SK-N-SH (cell line): ENCODE results near the gene ORMDL2. TPM values are rescaled to one million over a fixed set of nuclear protein-coding genes. Genes with fewer than 3 reads are reported as not detected.

ENCODE experiments used
- CTCF ChIA-PET: fragments of 300-600, 350-600 bp; formaldehyde crosslinking; extraction: SDS; loops from one replicate; lab custom pipeline; 2021; lab: Yijun Ruan, JAX
- POLR2A ChIA-PET: fragments of 350-600 bp; sonication (Branson Sonifier 250); formaldehyde crosslinking; extraction: SDS; loops from one replicate; lab custom pipeline; 2020; ENCODE audit warnings: antibody characterized with exemption, inconsistent platforms; lab: Yijun Ruan, JAX
- DNase-seq: peaks from one replicate; pipeline ENCODE4 v3.0.0; 2012
- H2AFZ ChIP-seq: fragments of 200-600 bp; sonication (generic); 2 replicates; pipeline ENCODE4 v1.8.1; 2016; ENCODE audit warnings: antibody characterized with exemption, mild to moderate bottlenecking, low read depth
- H3F3A ChIP-seq: fragments of 200-600 bp; sonication (generic); replicated peaks from 2 replicates; pipeline ENCODE3; 2016; ENCODE audit warnings: antibody characterized with exemption, mild to moderate bottlenecking; ENCODE audit not compliant: insufficient read depth
- H3K27ac ChIP-seq, 2 experiments: fragments of 200-500 bp in 1 of 2; fragments of 200-600 bp in 1 of 2; sonication (Bioruptor generic) in 1 of 2; sonication (generic), shearing (Covaris generic) in 1 of 2; 2 replicates each; pipeline versions ENCODE4 v1.5.1 to v1.6.1; 2014 to 2016; ENCODE audit warnings: low read depth in 2 of 2, inconsistent platforms in 1 of 2, low read length in 1 of 2, mild to moderate bottlenecking in 1 of 2, mixed read lengths in 1 of 2
- H3K27me3 ChIP-seq: fragments of 200-600 bp; sonication (generic), shearing (Covaris generic); 2 replicates; pipeline ENCODE4 v1.6.1; 2016; ENCODE audit warnings: mixed run types; ENCODE audit not compliant: insufficient read depth
- H3K36me3 ChIP-seq, 2 experiments: fragments of 200-500 bp in 1 of 2; fragments of 200-600 bp in 1 of 2; sonication (Bioruptor generic) in 1 of 2; sonication (generic) in 1 of 2; replicated peaks in 1 of 2; 2 replicates each; pipeline versions ENCODE3 to v1.5.1; 2014 to 2016; ENCODE audit warnings: low read length in 1 of 2, mild to moderate bottlenecking in 1 of 2; ENCODE audit not compliant: insufficient read depth in 2 of 2, control insufficient read depth in 1 of 2
- H3K4me1 ChIP-seq, 2 experiments: fragments of 200-500 bp in 1 of 2; fragments of 200-600 bp in 1 of 2; sonication (Bioruptor generic) in 1 of 2; sonication (generic), shearing (Covaris generic) in 1 of 2; 2 replicates each; pipeline versions ENCODE4 v1.5.1 to v1.6.1; 2014 to 2016; ENCODE audit warnings: low read depth in 1 of 2, low read length in 1 of 2, mixed run types in 1 of 2; ENCODE audit not compliant: insufficient read depth in 2 of 2, control insufficient read depth in 1 of 2
- H3K4me2 ChIP-seq: fragments of 200-600 bp; sonication (generic), shearing (Covaris generic); 2 replicates; pipeline ENCODE4 v1.6.1; 2017; ENCODE audit warnings: mixed run types
- H3K4me3 ChIP-seq, 2 experiments: fragments of 200-500 bp in 1 of 2; fragments of 200-600 bp in 1 of 2; sonication (Bioruptor generic) in 1 of 2; sonication (generic), shearing (Covaris generic) in 1 of 2; 2 replicates each; pipeline versions ENCODE4 v1.5.1 to v1.8.1; 2014 to 2016; ENCODE audit warnings: low read depth in 2 of 2, inconsistent platforms in 1 of 2, low read length in 1 of 2, mild to moderate bottlenecking in 1 of 2, mixed read lengths in 1 of 2, moderate library complexity in 1 of 2
- H3K79me2 ChIP-seq: fragments of 200-600 bp; sonication (generic); 2 replicates; pipeline ENCODE4 v1.8.1; 2017; ENCODE audit warnings: mild to moderate bottlenecking; ENCODE audit not compliant: insufficient read depth
- H3K9ac ChIP-seq: fragments of 200-600 bp; sonication (generic); 2 replicates; pipeline ENCODE4 v1.6.1; 2017; ENCODE audit warnings: mixed run types
- H3K9me2 ChIP-seq: fragments of 200-600 bp; sonication (generic); 2 replicates; pipeline ENCODE4 v1.6.1; 2017; ENCODE audit warnings: mixed run types
- H3K9me3 ChIP-seq: fragments of 200-600 bp; sonication (generic); 2 replicates; pipeline ENCODE4 v1.6.1; 2017; ENCODE audit warnings: mixed run types, mild to moderate bottlenecking, moderate library complexity
- H4K20me1 ChIP-seq: fragments of 200-600 bp; sonication (generic); 2 replicates; pipeline ENCODE4 v1.6.1; 2017; ENCODE audit warnings: mild to moderate bottlenecking, mixed run types; ENCODE audit not compliant: insufficient read depth
- CTCF ChIP-seq: fragments of 200-600 bp; sonication (generic); IDR thresholded peaks from 2 replicates; pipeline ENCODE4 v1.6.1; 2017; ENCODE audit warnings: antibody characterized with exemption, mild to moderate bottlenecking, moderate library complexity
- EP300 ChIP-seq, 2 experiments: IDR thresholded peaks; 2 replicates each; pipeline versions ENCODE4 v1.4.0 to v1.6.1; 2012; ENCODE audit warnings: borderline replicate concordance in 1 of 2, low read depth in 1 of 2, low read length in 1 of 2
- FOSL2 ChIP-seq: IDR thresholded peaks from 2 replicates; pipeline ENCODE4 v1.4.0; 2012; ENCODE audit warnings: low read depth, mild to moderate bottlenecking, moderate library complexity, borderline replicate concordance
- FOXJ3 ChIP-seq: sonication (generic); formaldehyde crosslinking; IDR thresholded peaks from 2 replicates; pipeline ENCODE4 v1.5.1; 2020; ENCODE audit warnings: mild to moderate bottlenecking, missing genetic modification reagents
- FOXM1 ChIP-seq: IDR thresholded peaks from 2 replicates; pipeline ENCODE4 v1.4.0; 2012; ENCODE audit warnings: low read depth, mild to moderate bottlenecking
- GABPA ChIP-seq: IDR thresholded peaks from 2 replicates; pipeline ENCODE4 v1.4.0; 2012; ENCODE audit warnings: low read depth, mild to moderate bottlenecking
- GATA2 ChIP-seq: sonication (generic); formaldehyde crosslinking; IDR thresholded peaks from 2 replicates; pipeline ENCODE4 v1.5.0; 2020; ENCODE audit warnings: mild to moderate bottlenecking, missing genetic modification reagents
- IRF3 ChIP-seq: fragments of 150-350 bp; IDR thresholded peaks from 2 replicates; pipeline ENCODE4 v1.6.1; 2016; ENCODE audit warnings: mild to moderate bottlenecking, low read depth, low read length
- JUND ChIP-seq: IDR thresholded peaks from 2 replicates; pipeline ENCODE4 v1.4.0; 2012
- MAX ChIP-seq: IDR thresholded peaks from 2 replicates; pipeline ENCODE4 v1.4.0; 2012; ENCODE audit warnings: low read depth
- MEF2A ChIP-seq: IDR thresholded peaks from 2 replicates; pipeline ENCODE4 v1.4.0; 2012; ENCODE audit warnings: low read depth, borderline replicate concordance
- MXI1 ChIP-seq: IDR thresholded peaks from 2 replicates; pipeline ENCODE4 v1.6.1; 2012; ENCODE audit warnings: mild to moderate bottlenecking, low read depth, low read length, improper control_type of control experiment
- NFIC ChIP-seq: IDR thresholded peaks from 2 replicates; pipeline ENCODE4 v1.4.0; 2012; ENCODE audit warnings: borderline replicate concordance
- NRF1 ChIP-seq: IDR thresholded peaks from 2 replicates; pipeline ENCODE4 v1.6.1; 2012; ENCODE audit warnings: low read depth, mild to moderate bottlenecking, low read length
- RCOR1 ChIP-seq: fragments of 150-350 bp; IDR thresholded peaks from 2 replicates; pipeline ENCODE4 v1.6.1; 2017; ENCODE audit warnings: antibody characterized with exemption, low read length
- REST ChIP-seq: IDR thresholded peaks from 2 replicates; pipeline ENCODE4 v1.6.1; 2012; ENCODE audit warnings: mild to moderate bottlenecking, low read depth, low read length, moderate library complexity
- RFX5 ChIP-seq: IDR thresholded peaks from 2 replicates; pipeline ENCODE4 v1.6.1; 2012; ENCODE audit warnings: mild to moderate bottlenecking, improper control_type of control experiment, low read length
- SIN3A ChIP-seq: IDR thresholded peaks from 2 replicates; pipeline ENCODE4 v1.6.1; 2012; ENCODE audit warnings: low read depth, mild to moderate bottlenecking, low read length, moderate library complexity, borderline replicate concordance
- SMC3 ChIP-seq: IDR thresholded peaks from 2 replicates; pipeline ENCODE4 v1.6.1; 2012; ENCODE audit warnings: low read depth, low read length, improper control_type of control experiment
- TCF12 ChIP-seq: IDR thresholded peaks from 2 replicates; pipeline ENCODE4 v1.4.0; 2012
- TEAD4 ChIP-seq: IDR thresholded peaks from 2 replicates; pipeline ENCODE4 v1.4.0; 2012; ENCODE audit warnings: mild to moderate bottlenecking, borderline replicate concordance; ENCODE audit not compliant: insufficient read depth
- USF1 ChIP-seq: IDR thresholded peaks from 2 replicates; pipeline ENCODE4 v1.4.0; 2012; ENCODE audit warnings: low read depth, borderline replicate concordance
- ZBTB33 ChIP-seq: IDR thresholded peaks from 2 replicates; pipeline ENCODE4 v1.4.0; 2012; ENCODE audit warnings: low read depth, borderline replicate concordance
- WGBS: methylation state at CpG from one replicate; pipeline ENCODE4 v1.1.6; 2017; ENCODE audit warnings: low lambda C conversion rate; 5-methylcytosine and 5-hydroxymethylcytosine counted together
- polyA plus RNA-seq, 3 experiments: library from polyadenylated mRNA; depleted of rRNA; stranded (reverse); fragments of >200 nt; gene quantifications; 2 replicates each; pipeline ENCODE4 v1.2.3, GENCODE V29; 2012

The ORMDL2 gene
- polyA plus RNA-seq, 1 of the 3 experiments (the other 2 are of a cell fraction) = 37.3 TPM

GRCh38 chr12:55818140-55818728 lies 393 bp downstream of the ORMDL2 start (continued):
- TF ChIP-seq TEAD4 = no peak
- TF ChIP-seq CTCF = no peak
- TF ChIP-seq EP300 (IDR thresholded peaks at IDR 0.05; ENCODE audit: borderline replicate concordance in 1 of 2, low read depth in 1 of 2, low read length in 1 of 2) = no peak
- TF ChIP-seq JUND = no peak
- peak; percentile 55 for TF ChIP-seq GABPA
- TF ChIP-seq SMC3 = no peak
- no peak for TF ChIP-seq IRF3
- no peak for TF ChIP-seq RCOR1
- TF ChIP-seq MXI1 = peak; percentile 75; the same call in 1 of the 2 replicates
- no peak for TF ChIP-seq REST
- TF ChIP-seq SIN3A = peak; percentile 37; the same call in 1 of the 2 replicates
- no peak for TF ChIP-seq RFX5
- TF ChIP-seq FOXJ3 (CRISPR knock-in tag) = no peak

GRCh38 chr12:55818886-55819285 lies 1.0 kb downstream of the ORMDL2 start:
- ChIA-PET CTCF (interaction anchor here (1.4 to 15.0 kb wide), 3 partner anchors 26 to 109 kb away, joined by 4 to 105 read pairs (median 5); partner anchors contain the start of gene PYM1), POLR2A (interaction anchor here (1.6 to 2.7 kb wide), 6 partner anchors 11 to 122 kb away, joined by 5 to 54 read pairs (median 10); partner anchors contain the start of genes CD63, DNAJC14 and PYM1)
- Histone ChIP-seq H3K27me3 (no peaks in the 10 kb centered on the region), H3K9me2 (no peaks in the 10 kb centered on the region), H3K9ac (peak overlapping the region; percentile 72), H3K36me3 (peaks cover 46 to 66% of the 10 kb centered on the region in 2 experiments), H3K4me2 (peak overlapping the region; percentile 81), H2AFZ (no peak overlapping the region), H3K4me3 (peak overlapping the region; percentile 87 to 96), H3F3A (peaks cover 34% of the 10 kb centered on the region), H3K4me1 (peaks cover 8 to 11% of the 10 kb centered on the region in 2 experiments), H4K20me1 (peaks cover 24% of the 10 kb centered on the region; the same call in 1 of the 2 replicates), H3K27ac (peak overlapping the region; percentile 46 to 82; a peak in 3 of 4 replicates), H3K9me3 (no peaks in the 10 kb centered on the region), H3K79me2 (peaks cover 58% of the 10 kb centered on the region)
- no peak for DNase-seq
- 75% methylated on average over 6 of the region's 6 CpGs for WGBS
- TF ChIP-seq RCOR1 (no peak), USF1 (no peak), TEAD4 (no peak), MEF2A (no peak), TCF12 (no peak), FOSL2 (no peak), ZBTB33 (no peak), FOXM1 (no peak), NRF1 (no peak), MAX (no peak), NFIC (no peak), GATA2 (no peak)
